NT2/D1 (cell line): ENCODE measurements around the gene PGAM2.

Source experiments
- SUZ12 ChIP-seq: IDR thresholded peaks from 2 replicates; pipeline ENCODE4 v1.6.1; 2011; ENCODE audit not compliant: insufficient read length, insufficient read depth; ENCODE audit errors: extremely low read depth
- ZNF274 ChIP-seq: IDR thresholded peaks from 2 replicates; pipeline ENCODE4 v1.6.1; 2011; ENCODE audit warnings: mild to moderate bottlenecking, low read depth, low read length

DNA sequence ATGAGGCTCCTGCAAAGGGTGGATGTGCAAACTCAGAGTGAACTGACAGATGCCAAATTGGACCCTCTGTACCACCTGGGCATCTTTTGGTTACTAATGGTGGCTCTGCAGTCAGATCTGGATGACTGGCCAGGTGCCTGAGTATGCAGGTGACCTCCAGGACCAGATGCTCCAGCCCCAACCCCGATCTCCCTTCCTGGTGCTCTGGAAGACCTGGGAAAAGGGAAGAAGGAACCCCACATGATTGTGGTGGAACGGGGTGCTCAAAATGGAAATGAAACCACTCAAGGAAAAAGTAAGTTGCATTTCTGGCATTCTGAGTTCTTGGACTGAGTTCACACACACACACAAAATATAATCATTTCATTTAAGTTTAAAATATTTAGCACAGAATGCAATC, 29.0 kb upstream of the PGAM2 start:
- TF ChIP-seq SUZ12 (no peak), ZNF274 (no peak)
